ENCODE data around the gene PLLP. TPM values are rescaled to one million over a fixed set of nuclear protein-coding genes. Genes with fewer than 3 reads are reported as not detected.

PLLP gene
- total RNA-seq, 2 donors from 2014 or later: 5.9 to 9.1 TPM

- H3K9me3 Mint-ChIP-seq: no peaks in the 10 kb centered on the region
Measured at GRCh38 chr16:57242650-57243049, 41.8 kb downstream of the PLLP start.

GRCh38 chr16:57240851-57241250 is 43.6 kb downstream of the PLLP start:
- Mint-ChIP-seq H3K4me3 (no peak overlapping the region), H3K4me1 (peaks cover 7% of the 10 kb centered on the region), H3K9me3 (no peaks in the 10 kb centered on the region), H3K27me3 (ENCODE audit: insufficient read depth) (no peaks in the 10 kb centered on the region), H3K36me3 (ENCODE audit: low read depth) (peaks cover 28% of the 10 kb centered on the region), H3K27ac (no peak overlapping the region)
- H3K4me1 ChIP-seq (ENCODE audit: control insufficient read depth, insufficient read depth, low read length): no peaks in the 10 kb centered on the region
- peaks cover 39% of the 10 kb centered on the region for H3K36me3 ChIP-seq (ENCODE audit: control insufficient read depth, insufficient read depth, low read length)
- H3K27ac ChIP-seq (ENCODE audit: low read depth, low read length): no peak overlapping the region
- H3K4me3 ChIP-seq (ENCODE audit: low read length): no peak overlapping the region
- 91 to 98% methylated on average over 2 of the region's 2 CpGs for WGBS, 2 experiments (ENCODE audit: insufficient coverage in 1 of 2, insufficient read length in 1 of 2)
- H3K9ac ChIP-seq (ENCODE audit: extremely low read depth, low read length, poor library complexity, severe bottlenecking): no peak overlapping the region
- no peaks in the 10 kb centered on the region for H3K27me3 ChIP-seq (ENCODE audit: control insufficient read depth, insufficient read depth, low read length, poor library complexity, severe bottlenecking)
- DNase-seq: no peak
- no peaks in the 10 kb centered on the region for H3K9me3 ChIP-seq (ENCODE audit: control insufficient read depth, low read length)
- no peak for TF ChIP-seq CTCF (conservative IDR thresholded peaks at IDR 0.05)

More at GRCh38 chr16:57242650-57243049, 41.8 kb downstream of the PLLP start:
- peaks cover 10% of the 10 kb centered on the region for H3K4me1 Mint-ChIP-seq
- H3K36me3 Mint-ChIP-seq (ENCODE audit: low read depth): peaks cover 22% of the 10 kb centered on the region
- H3K36me3 ChIP-seq (ENCODE audit: control insufficient read depth, insufficient read depth, low read length): peaks cover 32% of the 10 kb centered on the region
- no peak overlapping the region for H3K27ac Mint-ChIP-seq
- H3K27ac ChIP-seq (ENCODE audit: low read depth, low read length): no peak overlapping the region
- no peak overlapping the region for H3K4me3 Mint-ChIP-seq
- H3K4me1 ChIP-seq (ENCODE audit: control insufficient read depth, insufficient read depth, low read length): no peaks in the 10 kb centered on the region
- DNase-seq: no peak
- H3K4me3 ChIP-seq (ENCODE audit: low read length): no peak overlapping the region
- 96 to 100% methylated on average over 2 of the region's 2 CpGs for WGBS, 2 experiments (ENCODE audit: insufficient coverage in 1 of 2, insufficient read length in 1 of 2)
- no peaks in the 10 kb centered on the region for H3K27me3 ChIP-seq (ENCODE audit: control insufficient read depth, insufficient read depth, low read length, poor library complexity, severe bottlenecking)
- H3K9me3 ChIP-seq (ENCODE audit: control insufficient read depth, low read length): no peaks in the 10 kb centered on the region
- H3K9ac ChIP-seq (ENCODE audit: extremely low read depth, low read length, poor library complexity, severe bottlenecking): no peak overlapping the region
- H3K27me3 Mint-ChIP-seq (ENCODE audit: insufficient read depth): no peaks in the 10 kb centered on the region
- no peak for TF ChIP-seq CTCF (conservative IDR thresholded peaks at IDR 0.05)

GRCh38 chr16:57239107-57239506 is 45.4 kb downstream of the PLLP start:
- DNase-seq: no peak
- H3K27me3 Mint-ChIP-seq (ENCODE audit: insufficient read depth): no peaks in the 10 kb centered on the region
- WGBS, 2 experiments (ENCODE audit: insufficient coverage in 1 of 2, insufficient read length in 1 of 2): 98 to 100% methylated on average over 1 to 2 of the region's 2 CpGs
- no peak for TF ChIP-seq CTCF (conservative IDR thresholded peaks at IDR 0.05)
- Histone ChIP-seq H3K9me3 (ENCODE audit: control insufficient read depth, low read length) (no peaks in the 10 kb centered on the region), H3K4me3 (ENCODE audit: low read length) (no peak overlapping the region), H3K27ac (ENCODE audit: low read depth, low read length) (no peak overlapping the region), H3K27me3 (ENCODE audit: control insufficient read depth, insufficient read depth, low read length, poor library complexity, severe bottlenecking) (no peaks in the 10 kb centered on the region), H3K4me1 (ENCODE audit: control insufficient read depth, insufficient read depth, low read length) (no peaks in the 10 kb centered on the region), H3K36me3 (ENCODE audit: control insufficient read depth, insufficient read depth, low read length) (peaks cover 57% of the 10 kb centered on the region), H3K9ac (ENCODE audit: extremely low read depth, low read length, poor library complexity, severe bottlenecking) (no peak overlapping the region)
- H3K4me1 Mint-ChIP-seq: no peaks in the 10 kb centered on the region
- H3K9me3 Mint-ChIP-seq: no peaks in the 10 kb centered on the region
- H3K36me3 Mint-ChIP-seq (ENCODE audit: low read depth): peaks cover 46% of the 10 kb centered on the region
- H3K4me3 Mint-ChIP-seq: no peak overlapping the region
- no peak overlapping the region for H3K27ac Mint-ChIP-seq
